Erythroblast (primary cell): ENCODE results near the gene ANKRD55.

Source experiments
- GATA1 ChIP-seq: IDR thresholded peaks from 2 replicates; pipeline ENCODE4 v1.6.1; 2011; ENCODE audit warnings: low read depth, mild to moderate bottlenecking, control low read depth, low read length, moderate library complexity
- POLR2A ChIP-seq: IDR thresholded peaks from 2 replicates; pipeline ENCODE4 v1.6.1; 2011; ENCODE audit warnings: mild to moderate bottlenecking, low read length

GRCh38 chr5:56259002-56259511 is 25.9 kb upstream of the ANKRD55 start:
- TF ChIP-seq POLR2A (no peak), GATA1 (no peak)
